Natural killer cell (primary cell): ENCODE measurements around the gene EXD2. TPM values are rescaled to one million over a fixed set of nuclear protein-coding genes. Genes with fewer than 3 reads are reported as not detected.
A peak's percentile ranks its signal among the peaks of the same experiment; 100 is the strongest.

Source experiments
- ATAC-seq, 3 donors: fragments of 150-1000 bp in 2 of 3; fragments of 200-7000 bp in 1 of 3; cut with Tn5 transposase; 1 replicate in 1 of 3; 2 replicates in 2 of 3; pipeline ENCODE4 v1.10.0; 2021; ENCODE audit warnings: mild to moderate bottlenecking in 2 of 3, moderate library complexity in 2 of 3
- DNase-seq, 2 donors: peaks; one replicate each; pipeline versions ENCODE4 v3.0.0 to v3.0.0-alpha.2; 2013 to 2021; ENCODE audit warnings: mixed read lengths in 1 of 2
- H3K27ac ChIP-seq: one replicate; pipeline ENCODE4 v1.5.1; 2013; ENCODE audit warnings: mild to moderate bottlenecking, low read length
- H3K27me3 ChIP-seq: one replicate; pipeline ENCODE4 v1.6.1; 2013; ENCODE audit warnings: low read length; ENCODE audit not compliant: control insufficient read depth, insufficient read depth
- H3K36me3 ChIP-seq: one replicate; pipeline ENCODE4 v1.6.1; 2013; ENCODE audit warnings: low read length; ENCODE audit not compliant: control insufficient read depth, insufficient read depth
- H3K4me1 ChIP-seq: one replicate; pipeline ENCODE4 v1.6.1; 2013; ENCODE audit warnings: low read length; ENCODE audit not compliant: control insufficient read depth, insufficient read depth
- H3K4me3 ChIP-seq: one replicate; pipeline ENCODE4 v1.5.1; 2013; ENCODE audit warnings: low read length
- H3K9me3 ChIP-seq: one replicate; pipeline ENCODE4 v1.6.1; 2013; ENCODE audit warnings: low read length; ENCODE audit not compliant: control insufficient read depth, insufficient read depth
- H3K27ac Mint-ChIP-seq, 2 donors: one replicate each; pipeline ENCODE4 v1.8.0; 2022; ENCODE audit warnings: mild to moderate bottlenecking in 2 of 2, mixed read lengths in 2 of 2, moderate library complexity in 1 of 2
- H3K27me3 Mint-ChIP-seq, 2 donors: one replicate each; pipeline ENCODE4 v1.8.0; 2022; ENCODE audit warnings: low read depth in 2 of 2, mixed read lengths in 2 of 2
- H3K36me3 Mint-ChIP-seq: one replicate; pipeline ENCODE4 v1.8.0; 2022; ENCODE audit warnings: mixed read lengths
- H3K4me1 Mint-ChIP-seq, 2 donors: one replicate each; pipeline ENCODE4 v1.8.0; 2022; ENCODE audit warnings: mixed read lengths in 2 of 2
- H3K4me3 Mint-ChIP-seq: one replicate; pipeline ENCODE4 v1.8.0; 2022; ENCODE audit warnings: mild to moderate bottlenecking, moderate library complexity, mixed read lengths
- H3K9me3 Mint-ChIP-seq, 2 donors: one replicate each; pipeline ENCODE4 v1.8.0; 2022; ENCODE audit warnings: mixed read lengths in 2 of 2
- WGBS: methylation state at CpG from one replicate; pipeline ENCODE4 v1.1.7; 2013; ENCODE audit warnings: missing lambda C conversion rate; ENCODE audit not compliant: insufficient coverage; 5-methylcytosine and 5-hydroxymethylcytosine counted together
- intact Hi-C: fragments of 100-400 bp; cut with micrococcal nuclease; formaldehyde crosslinking; loops from one replicate; pipeline ENCODE4 v1.14.2; 2022
- total RNA-seq, 4 donors: library from RNA; stranded (reverse); fragments of 120-200 nt in 1 of 4; gene quantifications; one replicate each; pipeline versions ENCODE4 v1.2.3 to v1.2.4, GENCODE V29; 2013 to 2022
- TF ChIP-seq, protein P1 (sequence below): fragments of 200-600 bp; IDR thresholded peaks from one replicate; pipeline ENCODE4 v1.8.0; 2022; ENCODE audit warnings: antibody characterized with exemption

EXD2 gene
- total RNA-seq, 3 donors from 2014 or later (not counting 1 experiment from before 2014, with no cell fraction given), result 2.0 to 4.9 (median 2.9) TPM

GRCh38 chr14:69149461-69150244, 41.6 kb upstream of the EXD2 start:
- intact Hi-C loops, result loop anchor here (5.0 kb wide), 3 partner anchors 248 to 1758 kb away; partner anchors contain the start of genes ERH, PCNX1, SLC39A9 and SUSD6
- Histone ChIP-seq H3K4me1 (peaks cover 12% of the 10 kb centered on the region), H3K36me3 (peaks cover 24% of the 10 kb centered on the region), H3K9me3 (no peaks in the 10 kb centered on the region), H3K27me3 (no peaks in the 10 kb centered on the region), H3K4me3 (no peak overlapping the region), H3K27ac (no peak overlapping the region)
- H3K27ac Mint-ChIP-seq, result peak overlapping the region; percentile 80 to 94
- H3K9me3 Mint-ChIP-seq, result no peaks in the 10 kb centered on the region
- no peaks in the 10 kb centered on the region for H3K36me3 Mint-ChIP-seq
- 50% methylated on average over 2 of the region's 2 CpGs for WGBS
- H3K4me1 Mint-ChIP-seq, result peaks cover 60 to 61% of the 10 kb centered on the region in 2 donors
- H3K27me3 Mint-ChIP-seq, result no peaks in the 10 kb centered on the region
- TF ChIP-seq, protein P1, sequence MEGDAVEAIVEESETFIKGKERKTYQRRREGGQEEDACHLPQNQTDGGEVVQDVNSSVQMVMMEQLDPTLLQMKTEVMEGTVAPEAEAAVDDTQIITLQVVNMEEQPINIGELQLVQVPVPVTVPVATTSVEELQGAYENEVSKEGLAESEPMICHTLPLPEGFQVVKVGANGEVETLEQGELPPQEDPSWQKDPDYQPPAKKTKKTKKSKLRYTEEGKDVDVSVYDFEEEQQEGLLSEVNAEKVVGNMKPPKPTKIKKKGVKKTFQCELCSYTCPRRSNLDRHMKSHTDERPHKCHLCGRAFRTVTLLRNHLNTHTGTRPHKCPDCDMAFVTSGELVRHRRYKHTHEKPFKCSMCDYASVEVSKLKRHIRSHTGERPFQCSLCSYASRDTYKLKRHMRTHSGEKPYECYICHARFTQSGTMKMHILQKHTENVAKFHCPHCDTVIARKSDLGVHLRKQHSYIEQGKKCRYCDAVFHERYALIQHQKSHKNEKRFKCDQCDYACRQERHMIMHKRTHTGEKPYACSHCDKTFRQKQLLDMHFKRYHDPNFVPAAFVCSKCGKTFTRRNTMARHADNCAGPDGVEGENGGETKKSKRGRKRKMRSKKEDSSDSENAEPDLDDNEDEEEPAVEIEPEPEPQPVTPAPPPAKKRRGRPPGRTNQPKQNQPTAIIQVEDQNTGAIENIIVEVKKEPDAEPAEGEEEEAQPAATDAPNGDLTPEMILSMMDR, result no peak
- DNase-seq (no peak), ATAC-seq (no peak)
- H3K4me3 Mint-ChIP-seq, result peak overlapping the region; percentile 94

DNA sequence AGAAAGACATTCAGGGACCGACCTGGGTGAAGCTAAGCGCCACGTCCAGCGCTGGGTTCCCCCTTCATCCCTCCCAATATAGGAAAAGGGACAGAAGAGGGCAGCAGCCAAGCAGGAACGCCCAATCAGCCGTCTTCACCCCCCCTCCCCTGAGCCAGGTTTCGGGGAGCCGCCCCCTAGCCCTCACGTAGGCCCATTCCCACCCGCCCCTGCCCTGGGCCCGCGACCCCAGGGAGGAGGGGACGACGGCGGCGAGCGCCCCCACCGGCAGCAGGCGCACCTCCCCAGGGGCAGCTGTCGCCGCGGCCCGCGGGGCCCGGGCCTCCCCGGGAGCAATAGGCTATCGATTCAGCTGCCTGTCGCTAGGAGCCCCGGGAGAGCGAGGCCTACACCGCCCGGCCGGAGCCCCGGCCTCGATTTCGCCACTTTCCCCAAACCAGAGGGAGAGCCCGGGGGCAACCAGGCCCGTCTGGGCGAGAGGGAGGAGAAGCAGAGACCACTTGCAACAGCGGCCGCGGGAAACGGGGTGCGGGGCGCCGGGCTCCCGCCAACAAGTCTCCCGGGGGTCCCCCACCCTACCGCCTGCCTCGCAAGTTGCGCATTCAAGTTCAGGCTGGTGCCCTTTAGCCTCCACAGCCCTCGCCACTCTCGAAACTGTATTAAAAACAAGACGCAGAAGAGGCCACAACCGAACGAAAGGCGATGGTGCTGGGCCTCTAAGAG, 39.7 kb upstream of the EXD2 start:
- TF ChIP-seq, protein P1, result peak; percentile 61
- H3K27ac Mint-ChIP-seq, result peak overlapping the region; percentile 80 to 94
- Histone ChIP-seq H3K36me3 (peaks cover 24% of the 10 kb centered on the region), H3K9me3 (no peaks in the 10 kb centered on the region), H3K27me3 (no peaks in the 10 kb centered on the region), H3K4me3 (peak overlapping the region; percentile 95), H3K27ac (peak overlapping the region; percentile 91), H3K4me1 (peaks cover 12% of the 10 kb centered on the region)
- DNase-seq (peak; percentile 75 to 87), ATAC-seq (peak; percentile 40 to 60 (median 50))
- WGBS, result under 1% methylated on average over 57 of the region's 57 CpGs
- no peaks in the 10 kb centered on the region for H3K27me3 Mint-ChIP-seq
- H3K36me3 Mint-ChIP-seq, result no peaks in the 10 kb centered on the region
- no peaks in the 10 kb centered on the region for H3K9me3 Mint-ChIP-seq
- peak overlapping the region; percentile 94 for H3K4me3 Mint-ChIP-seq
- peaks cover 49 to 50% of the 10 kb centered on the region in 2 donors for H3K4me1 Mint-ChIP-seq
- intact Hi-C loops, result loop anchor here (2.0 to 5.0 kb wide), 4 partner anchors 19 to 1756 kb away; partner anchors contain the start of genes ERH, PCNX1, SLC39A9 and SUSD6

- Histone ChIP-seq H3K27ac (peak overlapping the region; percentile 91), H3K9me3 (no peaks in the 10 kb centered on the region), H3K4me3 (peak overlapping the region; percentile 95), H3K27me3 (no peaks in the 10 kb centered on the region), H3K4me1 (peaks cover 12% of the 10 kb centered on the region), H3K36me3 (peaks cover 18% of the 10 kb centered on the region)
- Mint-ChIP-seq H3K4me3 (peak overlapping the region; percentile 94), H3K27ac (peak overlapping the region; percentile 80 to 94), H3K9me3 (no peaks in the 10 kb centered on the region), H3K4me1 (peaks cover 43 to 44% of the 10 kb centered on the region in 2 donors), H3K36me3 (no peaks in the 10 kb centered on the region), H3K27me3 (no peaks in the 10 kb centered on the region)
- intact Hi-C loops, result loop anchor here (2.0 to 5.0 kb wide), 4 partner anchors 20 to 1755 kb away; partner anchors contain the start of genes ERH, PCNX1, SLC39A9 and SUSD6
- peak in 1 of 2 donors; percentile 80 for DNase-seq
- under 1% methylated on average over 37 of the region's 38 CpGs for WGBS
- peak; percentile 28 to 49 (median 30) for ATAC-seq
- TF ChIP-seq, protein P1, result no peak
These were observed 39.0 kb upstream of the EXD2 start for GRCh38 chr14:69152181-69152901.
